ENCODE results near the gene VMAC.

- TF ChIP-seq CTCF (IDR thresholded peaks at IDR 0.05; ENCODE audit: insufficient read depth, low read depth, low read length) (no peak), EZH2 (IDR thresholded peaks at IDR 0.05; ENCODE audit: insufficient read depth, low read length) (no peak)
Observed at GRCh38 chr19:5959260-5960004, 54.8 kb downstream of the VMAC start.
